ENCODE data around the gene SMIM29. TPM values are rescaled to one million over a fixed set of nuclear protein-coding genes. Genes with fewer than 3 reads are reported as not detected.
A peak's percentile ranks its signal among the peaks of the same experiment; 100 is the strongest.

The SMIM29 gene
- total RNA-seq: 13.5 and 13.9 TPM in 2 replicates
- long read RNA-seq: 0 reads

DNA sequence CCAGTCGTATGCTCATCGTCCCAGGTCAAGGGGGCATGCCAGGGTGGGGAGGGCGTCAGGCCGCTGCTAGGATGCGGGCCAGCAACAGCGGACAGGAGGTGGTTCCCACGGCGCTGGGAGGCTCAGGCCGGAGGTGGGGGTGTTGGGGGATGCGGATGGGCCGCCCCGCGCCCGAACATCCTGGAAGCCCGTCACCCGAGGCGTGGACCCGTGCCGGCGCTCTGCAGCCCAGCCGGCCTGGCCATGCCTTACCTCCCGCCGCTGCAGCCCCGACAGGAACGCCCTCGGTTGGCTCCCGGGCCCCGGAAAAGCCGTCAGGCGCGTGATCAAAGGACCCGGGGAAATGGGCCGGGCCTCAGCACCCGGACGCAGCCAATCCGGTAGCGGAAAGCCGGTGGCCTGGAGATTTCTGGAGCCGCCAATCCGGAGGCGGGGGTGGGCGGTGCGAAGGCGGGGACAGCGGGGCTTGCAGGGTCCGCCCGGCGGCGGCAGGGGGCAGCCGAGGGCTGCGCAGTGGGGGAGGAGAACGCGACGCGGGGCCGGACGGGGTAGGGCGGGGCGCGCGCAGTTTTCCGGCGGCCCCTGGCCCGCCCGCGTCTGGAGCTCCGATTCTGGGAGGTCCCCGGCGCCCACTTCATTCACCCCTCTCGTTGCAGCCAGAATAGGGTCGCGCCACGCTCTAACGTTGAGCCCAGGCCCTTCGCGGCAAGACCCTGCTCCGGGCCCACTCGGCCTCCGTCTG lies at the start of gene SMIM29:
TSS of gene SMIM29 (minus strand) at position 280 of the 742 bp plus-strand sequence. CDS start 1,215 bp downstream, outside the sequence.
- peak; percentile 99 for DNase-seq (ENCODE audit: low read depth, low spot score)
- H3K27me3 Mint-ChIP-seq (ENCODE audit: low read depth): peaks cover 18% of the 10 kb centered on the region
- H3K4me3 Mint-ChIP-seq: peak within 1 kb of the TSS; percentile 95
- peaks cover 2% of the 10 kb centered on the region for H3K9me3 Mint-ChIP-seq
- peaks cover 36% of the 10 kb centered on the region for H3K4me1 Mint-ChIP-seq
- peak within 1 kb of the TSS; percentile 96 for H3K27ac Mint-ChIP-seq (ENCODE audit: unreplicated experiment)
- TF ChIP-seq, protein P1, sequence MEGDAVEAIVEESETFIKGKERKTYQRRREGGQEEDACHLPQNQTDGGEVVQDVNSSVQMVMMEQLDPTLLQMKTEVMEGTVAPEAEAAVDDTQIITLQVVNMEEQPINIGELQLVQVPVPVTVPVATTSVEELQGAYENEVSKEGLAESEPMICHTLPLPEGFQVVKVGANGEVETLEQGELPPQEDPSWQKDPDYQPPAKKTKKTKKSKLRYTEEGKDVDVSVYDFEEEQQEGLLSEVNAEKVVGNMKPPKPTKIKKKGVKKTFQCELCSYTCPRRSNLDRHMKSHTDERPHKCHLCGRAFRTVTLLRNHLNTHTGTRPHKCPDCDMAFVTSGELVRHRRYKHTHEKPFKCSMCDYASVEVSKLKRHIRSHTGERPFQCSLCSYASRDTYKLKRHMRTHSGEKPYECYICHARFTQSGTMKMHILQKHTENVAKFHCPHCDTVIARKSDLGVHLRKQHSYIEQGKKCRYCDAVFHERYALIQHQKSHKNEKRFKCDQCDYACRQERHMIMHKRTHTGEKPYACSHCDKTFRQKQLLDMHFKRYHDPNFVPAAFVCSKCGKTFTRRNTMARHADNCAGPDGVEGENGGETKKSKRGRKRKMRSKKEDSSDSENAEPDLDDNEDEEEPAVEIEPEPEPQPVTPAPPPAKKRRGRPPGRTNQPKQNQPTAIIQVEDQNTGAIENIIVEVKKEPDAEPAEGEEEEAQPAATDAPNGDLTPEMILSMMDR (conservative IDR thresholded peaks at IDR 0.05): peak; percentile 94
- peaks cover 6% of the 10 kb centered on the region for H3K36me3 Mint-ChIP-seq (ENCODE audit: low read depth)

DNA sequence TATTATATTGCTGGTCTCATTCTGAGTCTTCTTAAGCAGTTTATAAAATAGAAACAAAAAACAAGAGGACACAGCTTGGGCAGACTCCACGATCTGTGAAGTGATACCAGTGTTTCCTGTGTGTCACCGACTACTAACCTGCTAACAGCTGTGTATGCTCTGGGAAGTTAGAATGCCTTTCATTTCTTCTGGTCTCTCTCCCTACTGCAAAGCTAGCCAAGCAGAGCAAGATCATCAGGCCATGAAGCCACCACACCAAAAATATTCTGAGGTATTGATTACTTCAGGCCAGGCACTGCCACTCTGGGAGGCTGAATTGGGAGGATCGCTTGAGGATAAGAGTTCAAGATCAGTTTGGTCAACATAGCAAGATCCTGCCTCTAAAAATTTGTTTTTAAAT lies 46.9 kb upstream of the SMIM29 start:
- no peaks in the 10 kb centered on the region for H3K4me1 Mint-ChIP-seq
- H3K27me3 Mint-ChIP-seq (ENCODE audit: low read depth): no peaks in the 10 kb centered on the region
- H3K4me3 Mint-ChIP-seq: no peak overlapping the region
- TF ChIP-seq, protein P1 (conservative IDR thresholded peaks at IDR 0.05): no peak
- no peaks in the 10 kb centered on the region for H3K9me3 Mint-ChIP-seq
- DNase-seq (ENCODE audit: low read depth, low spot score): no peak
- peak overlapping the region; percentile 43 for H3K27ac Mint-ChIP-seq (ENCODE audit: unreplicated experiment)
- peaks cover 12% of the 10 kb centered on the region for H3K36me3 Mint-ChIP-seq (ENCODE audit: low read depth)

DNA sequence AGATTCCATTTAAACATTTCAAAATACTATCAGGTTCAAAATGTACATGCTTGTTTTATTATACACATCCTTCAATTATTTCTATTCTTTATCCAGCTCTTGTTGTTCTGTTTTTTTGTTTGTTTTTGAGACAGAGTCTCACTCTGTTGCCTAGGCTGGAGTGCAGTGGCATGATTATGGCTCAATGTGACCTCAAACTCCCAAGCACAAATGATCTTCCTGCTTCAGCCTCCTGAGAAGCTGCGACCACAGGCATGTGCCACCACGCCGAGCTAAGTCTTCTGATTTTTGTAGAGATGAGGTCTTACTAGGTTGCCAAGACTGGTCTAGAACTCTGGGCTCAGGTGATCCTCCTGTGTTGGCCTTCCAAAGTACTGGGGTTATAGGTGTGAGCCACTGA lies 44.1 kb upstream of the SMIM29 start:
- H3K4me1 Mint-ChIP-seq: peaks cover 15% of the 10 kb centered on the region
- DNase-seq (ENCODE audit: low read depth, low spot score): no peak
- TF ChIP-seq, protein P1 (conservative IDR thresholded peaks at IDR 0.05): no peak
- H3K4me3 Mint-ChIP-seq: no peak overlapping the region
- no peaks in the 10 kb centered on the region for H3K9me3 Mint-ChIP-seq
- H3K27me3 Mint-ChIP-seq (ENCODE audit: low read depth): no peaks in the 10 kb centered on the region
- peaks cover 12% of the 10 kb centered on the region for H3K36me3 Mint-ChIP-seq (ENCODE audit: low read depth)
- H3K27ac Mint-ChIP-seq (ENCODE audit: unreplicated experiment): no peak overlapping the region

DNA sequence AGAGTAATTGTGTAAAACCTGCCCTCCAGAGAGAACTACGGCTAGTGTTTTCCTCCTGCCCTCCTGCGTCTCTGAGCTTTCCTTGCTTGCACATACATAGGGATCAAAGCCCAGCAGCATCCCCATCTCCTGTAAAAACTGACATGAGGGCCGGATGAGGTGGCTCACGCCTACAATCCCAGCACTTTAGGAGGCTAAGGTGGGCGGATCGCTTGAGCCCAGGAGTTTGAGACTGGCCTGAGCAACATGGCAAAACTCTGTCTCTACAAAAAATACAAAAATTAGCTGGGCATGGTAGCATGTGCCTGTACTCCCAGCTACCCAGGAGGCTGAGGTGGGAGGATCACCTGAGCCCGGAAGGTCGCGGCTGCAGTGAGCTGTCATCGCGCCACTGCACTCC lies 40.3 kb upstream of the SMIM29 start:
- Mint-ChIP-seq H3K9me3 (no peaks in the 10 kb centered on the region), H3K27me3 (ENCODE audit: low read depth) (no peaks in the 10 kb centered on the region), H3K36me3 (ENCODE audit: low read depth) (peaks cover 12% of the 10 kb centered on the region), H3K4me1 (peaks cover 48% of the 10 kb centered on the region), H3K4me3 (no peak overlapping the region), H3K27ac (ENCODE audit: unreplicated experiment) (peak overlapping the region; percentile 89)
- TF ChIP-seq, protein P1 (conservative IDR thresholded peaks at IDR 0.05): no peak
- no peak for DNase-seq (ENCODE audit: low read depth, low spot score)

DNA sequence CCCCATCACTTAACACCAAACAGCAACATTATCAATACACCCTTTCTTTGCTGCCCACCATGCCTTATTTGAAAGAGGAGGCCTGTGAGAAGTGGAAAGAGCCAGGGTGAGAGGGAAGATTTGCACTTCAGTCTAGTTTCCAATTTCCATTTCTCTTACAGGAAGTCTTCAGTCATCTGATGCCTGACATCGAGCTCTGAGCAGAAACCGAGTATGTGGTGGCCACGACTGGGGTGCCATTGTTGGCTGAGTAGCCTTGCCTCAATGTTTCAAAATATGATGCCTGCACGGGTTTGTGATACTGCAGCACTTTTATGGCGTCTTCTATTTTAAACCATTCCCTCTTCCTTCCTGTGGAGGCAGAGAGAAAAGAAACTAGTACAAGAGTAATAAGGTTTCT lies 39.8 kb upstream of the SMIM29 start:
- peaks cover 15% of the 10 kb centered on the region for H3K36me3 Mint-ChIP-seq (ENCODE audit: low read depth)
- no peak for DNase-seq (ENCODE audit: low read depth, low spot score)
- H3K4me1 Mint-ChIP-seq: peaks cover 54% of the 10 kb centered on the region

More for the DNA sequence above, 39.8 kb upstream of the SMIM29 start:
- H3K4me3 Mint-ChIP-seq: peak overlapping the region; percentile 28
- no peaks in the 10 kb centered on the region for H3K27me3 Mint-ChIP-seq (ENCODE audit: low read depth)
- peak overlapping the region; percentile 95 for H3K27ac Mint-ChIP-seq (ENCODE audit: unreplicated experiment)
- TF ChIP-seq, protein P1 (conservative IDR thresholded peaks at IDR 0.05): no peak
- no peaks in the 10 kb centered on the region for H3K9me3 Mint-ChIP-seq
